ENCODE data around the gene ANKRD33B. TPM values are rescaled to one million over a fixed set of nuclear protein-coding genes. Genes with fewer than 3 reads are reported as not detected.
A peak's percentile ranks its signal among the peaks of the same experiment; 100 is the strongest.

The ANKRD33B gene
- total and polyA plus RNA-seq, 7 donors: 1.4 to 32.7 (median 7.8) TPM

DNA sequence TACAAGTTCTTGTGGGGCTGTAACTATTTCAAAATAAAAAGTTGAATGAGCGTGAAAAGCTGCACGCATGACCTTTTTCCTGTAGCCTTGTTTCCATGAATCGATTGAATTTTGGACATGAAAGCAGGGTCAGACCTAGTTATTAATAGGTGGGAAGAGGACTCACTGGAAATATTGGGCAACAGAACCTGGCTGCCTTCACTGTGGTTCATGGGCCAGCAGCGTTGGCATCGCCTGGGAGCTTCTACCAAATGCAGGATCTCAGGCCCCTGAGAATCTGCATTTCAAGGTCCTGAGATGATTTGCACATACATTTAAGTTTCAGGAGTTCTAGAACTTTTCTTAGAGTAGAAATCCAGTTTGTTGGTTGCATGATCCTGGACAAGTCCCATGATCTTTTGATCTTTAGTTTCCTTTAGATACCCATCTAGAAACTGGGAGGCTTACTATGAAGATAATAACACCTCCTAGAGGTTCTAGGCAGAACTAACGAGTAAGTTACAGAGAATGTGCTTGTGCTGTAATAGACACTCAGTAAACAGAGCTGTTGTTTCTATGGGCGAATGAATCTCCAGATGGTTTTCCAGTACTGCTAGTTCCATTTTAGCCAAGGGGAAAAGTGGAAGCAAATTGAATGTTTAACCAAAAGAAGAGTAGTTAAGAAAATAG is 12.4 kb downstream of the ANKRD33B start:
- Histone ChIP-seq H3K9me3 (no peaks in the 10 kb centered on the region), H3K27ac (peak overlapping the region; percentile 57), H3K4me3 (no peak overlapping the region), H3K4me1 (peaks cover 18% of the 10 kb centered on the region), H3K36me3 (ENCODE audit: insufficient read depth in 1 of 2, low read depth in 1 of 2) (no peaks in the 10 kb centered on the region), H3K27me3 (ENCODE audit: insufficient read depth in 3 of 3, low read length in 2 of 3) (no peaks in the 10 kb centered on the region)
- DNase-seq (no peak), ATAC-seq (peak in 2 of 4 donors; percentile 69 to 83)
- 42 to 55% (median 52%) methylated on average over 7 of the region's 7 CpGs for WGBS, 3 donors
- intact Hi-C loops (cut with DNase I): no loop called here
- TF ChIP-seq, protein P1, sequence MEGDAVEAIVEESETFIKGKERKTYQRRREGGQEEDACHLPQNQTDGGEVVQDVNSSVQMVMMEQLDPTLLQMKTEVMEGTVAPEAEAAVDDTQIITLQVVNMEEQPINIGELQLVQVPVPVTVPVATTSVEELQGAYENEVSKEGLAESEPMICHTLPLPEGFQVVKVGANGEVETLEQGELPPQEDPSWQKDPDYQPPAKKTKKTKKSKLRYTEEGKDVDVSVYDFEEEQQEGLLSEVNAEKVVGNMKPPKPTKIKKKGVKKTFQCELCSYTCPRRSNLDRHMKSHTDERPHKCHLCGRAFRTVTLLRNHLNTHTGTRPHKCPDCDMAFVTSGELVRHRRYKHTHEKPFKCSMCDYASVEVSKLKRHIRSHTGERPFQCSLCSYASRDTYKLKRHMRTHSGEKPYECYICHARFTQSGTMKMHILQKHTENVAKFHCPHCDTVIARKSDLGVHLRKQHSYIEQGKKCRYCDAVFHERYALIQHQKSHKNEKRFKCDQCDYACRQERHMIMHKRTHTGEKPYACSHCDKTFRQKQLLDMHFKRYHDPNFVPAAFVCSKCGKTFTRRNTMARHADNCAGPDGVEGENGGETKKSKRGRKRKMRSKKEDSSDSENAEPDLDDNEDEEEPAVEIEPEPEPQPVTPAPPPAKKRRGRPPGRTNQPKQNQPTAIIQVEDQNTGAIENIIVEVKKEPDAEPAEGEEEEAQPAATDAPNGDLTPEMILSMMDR (IDR thresholded peaks at IDR 0.05): no peak

DNA sequence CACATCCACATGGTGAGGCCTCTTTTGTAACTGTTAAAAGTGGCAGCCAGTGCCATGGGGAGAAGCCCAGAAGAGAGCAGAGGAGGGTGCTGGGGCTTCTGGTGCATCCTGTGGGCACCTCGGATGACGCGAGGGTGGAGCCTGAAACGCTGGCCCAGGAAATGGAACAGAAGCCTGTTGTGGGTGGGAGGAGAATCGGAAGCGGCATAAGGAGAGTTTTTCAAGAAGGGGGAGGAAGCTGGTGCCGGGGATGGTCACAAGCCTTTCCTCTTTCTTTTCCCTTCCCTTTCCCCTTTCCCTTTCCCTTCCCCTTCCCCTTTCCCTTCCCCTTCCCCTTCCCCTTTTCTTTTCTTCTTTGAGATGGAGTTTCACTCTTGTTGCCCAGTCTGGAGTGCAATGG is 12.9 kb downstream of the ANKRD33B start:
- WGBS, 3 donors: 59 to 74% (median 65%) methylated on average over 7 of the region's 7 CpGs
- H3K4me1 ChIP-seq: peaks cover 18% of the 10 kb centered on the region

DNA sequence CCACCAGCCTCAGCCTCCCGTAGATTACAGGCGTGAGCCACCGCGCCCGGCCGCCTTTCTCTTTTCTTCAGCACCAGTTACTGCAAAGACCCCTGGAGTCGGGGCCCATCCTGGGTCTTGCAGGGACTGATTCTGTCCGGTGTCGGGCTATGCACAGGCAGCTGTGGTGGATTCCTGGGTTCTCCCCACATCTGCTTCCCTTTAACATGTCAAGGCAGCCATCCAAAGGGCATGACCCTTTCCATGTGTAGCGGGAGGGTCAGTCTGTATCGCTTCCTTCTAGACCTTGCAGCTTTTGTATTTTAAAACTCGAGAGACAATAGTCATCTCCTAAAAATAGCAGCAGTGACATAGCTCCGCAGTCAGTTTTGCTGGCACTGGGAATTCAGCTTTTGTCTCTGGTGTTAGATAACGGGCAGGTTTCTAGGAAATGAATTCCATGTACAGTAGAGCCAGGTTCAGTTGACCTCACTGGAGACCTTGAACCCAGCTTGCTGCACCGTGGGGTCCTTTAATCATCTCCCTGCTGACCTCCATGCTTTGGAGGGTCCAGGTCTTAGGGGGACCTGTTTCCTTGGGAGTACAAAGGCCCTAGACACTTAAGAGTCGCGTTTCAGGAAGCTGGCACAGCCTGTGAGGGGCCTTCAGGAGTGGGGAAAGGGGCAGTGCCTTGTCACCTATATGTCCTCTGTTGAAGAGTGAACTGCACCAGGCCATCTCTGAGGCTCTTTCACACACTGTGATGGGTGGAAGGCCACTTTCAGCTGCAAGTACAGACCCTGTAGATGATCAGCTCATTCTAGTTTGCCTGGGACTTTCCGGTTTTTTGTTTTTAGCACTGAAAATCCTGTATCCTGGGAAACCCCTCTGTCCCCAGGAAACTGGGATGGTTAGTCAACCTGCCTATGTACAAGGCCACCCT is 13.8 kb downstream of the ANKRD33B start:
- DNase-seq (peak in 1 of 2 donors; percentile 24), ATAC-seq (peak; percentile 85 to 93 (median 86))
- H3K27ac ChIP-seq: peak overlapping the region; percentile 71
- intact Hi-C loops (cut with DNase I): no loop called here
- H3K27me3 ChIP-seq (ENCODE audit: insufficient read depth in 3 of 3, low read length in 2 of 3): no peaks in the 10 kb centered on the region
- H3K4me1 ChIP-seq: peaks cover 18% of the 10 kb centered on the region
- H3K36me3 ChIP-seq (ENCODE audit: insufficient read depth in 1 of 2, low read depth in 1 of 2): no peaks in the 10 kb centered on the region
- 34 to 35% (median 35%) methylated on average over 18 of the region's 18 CpGs for WGBS, 3 donors
- TF ChIP-seq, protein P1 (IDR thresholded peaks at IDR 0.05): no peak
- H3K4me3 ChIP-seq: no peak overlapping the region
- no peaks in the 10 kb centered on the region for H3K9me3 ChIP-seq

More for the DNA sequence above, 12.9 kb downstream of the ANKRD33B start:
- H3K27ac ChIP-seq: peak overlapping the region; percentile 57
- H3K27me3 ChIP-seq (ENCODE audit: insufficient read depth in 3 of 3, low read length in 2 of 3): no peaks in the 10 kb centered on the region
- ATAC-seq: peak; percentile 22 to 33 (median 30)
- intact Hi-C loops (cut with DNase I): no loop called here
- no peaks in the 10 kb centered on the region for H3K9me3 ChIP-seq
- no peak overlapping the region for H3K4me3 ChIP-seq
- DNase-seq: no peak
- TF ChIP-seq, protein P1 (IDR thresholded peaks at IDR 0.05): no peak
- no peaks in the 10 kb centered on the region for H3K36me3 ChIP-seq (ENCODE audit: insufficient read depth in 1 of 2, low read depth in 1 of 2)

DNA sequence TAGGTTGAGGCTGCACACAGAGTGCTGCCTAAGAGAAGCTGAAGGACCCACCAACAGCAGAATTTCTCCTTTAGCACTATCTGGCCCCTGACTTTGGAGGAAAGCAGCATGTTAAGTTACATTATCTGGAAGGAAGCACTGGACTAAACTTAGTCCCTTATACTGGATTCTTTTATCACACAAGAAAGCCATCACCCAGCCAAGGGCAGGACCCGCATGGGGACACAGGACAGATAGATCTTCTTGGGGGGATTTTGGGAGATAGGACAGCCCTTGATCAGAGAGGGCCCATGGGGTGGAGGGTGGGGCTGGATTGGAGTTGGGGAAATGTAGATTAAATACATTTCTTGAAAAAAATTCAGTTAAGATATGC is 14.4 kb downstream of the ANKRD33B start:
- intact Hi-C loops (cut with DNase I): no loop called here
- 90 to 100% (median 91%) methylated on average over 1 of the region's 1 CpG for WGBS, 3 donors
- peak in 1 of 4 donors; percentile 10 for ATAC-seq
- peak overlapping the region; percentile 71 for H3K27ac ChIP-seq
- H3K4me3 ChIP-seq: no peak overlapping the region
- H3K9me3 ChIP-seq: no peaks in the 10 kb centered on the region
- no peak for DNase-seq
- no peaks in the 10 kb centered on the region for H3K36me3 ChIP-seq (ENCODE audit: insufficient read depth in 1 of 2, low read depth in 1 of 2)
- no peaks in the 10 kb centered on the region for H3K27me3 ChIP-seq (ENCODE audit: insufficient read depth in 3 of 3, low read length in 2 of 3)
- peaks cover 19% of the 10 kb centered on the region for H3K4me1 ChIP-seq
- TF ChIP-seq, protein P1 (IDR thresholded peaks at IDR 0.05): no peak

All from psoas muscle (tissue), 8 donors.